Stomach (tissue), 4 donors: ENCODE results near the gene RAB13.

ENCODE experiments used
- EP300 ChIP-seq: sonication (generic); formaldehyde crosslinking; IDR thresholded peaks from one replicate; pipeline ENCODE4 v1.6.1; 2017; ENCODE audit warnings: antibody characterized with exemption
- POLR2A ChIP-seq, 4 donors: fragments of 450-650 bp; IDR thresholded peaks; one replicate each; pipeline ENCODE4 v1.6.1; 2016; ENCODE audit warnings: antibody characterized with exemption in 4 of 4, control low read depth in 2 of 4, mild to moderate bottlenecking in 1 of 4, moderate library complexity in 1 of 4
- POLR2AphosphoS5 ChIP-seq, 3 donors: sonication (generic); formaldehyde crosslinking; IDR thresholded peaks; one replicate each; pipeline ENCODE4 v1.6.1; 2016; ENCODE audit warnings: antibody characterized with exemption in 3 of 3
- TF ChIP-seq, protein P1 (sequence below), 7 experiments: fragments of 450-650 bp in 4 of 7; fragments of 200-600 bp in 3 of 7; sonication (generic) in 3 of 7; IDR thresholded peaks; one replicate each; pipeline ENCODE4 v1.5.1; 2016 to 2019; ENCODE audit warnings: antibody characterized with exemption in 7 of 7, control low read depth in 2 of 7, mild to moderate bottlenecking in 1 of 7

- TF ChIP-seq POLR2A (IDR thresholded peaks at IDR 0.05) = no peak
- TF ChIP-seq, protein P1, sequence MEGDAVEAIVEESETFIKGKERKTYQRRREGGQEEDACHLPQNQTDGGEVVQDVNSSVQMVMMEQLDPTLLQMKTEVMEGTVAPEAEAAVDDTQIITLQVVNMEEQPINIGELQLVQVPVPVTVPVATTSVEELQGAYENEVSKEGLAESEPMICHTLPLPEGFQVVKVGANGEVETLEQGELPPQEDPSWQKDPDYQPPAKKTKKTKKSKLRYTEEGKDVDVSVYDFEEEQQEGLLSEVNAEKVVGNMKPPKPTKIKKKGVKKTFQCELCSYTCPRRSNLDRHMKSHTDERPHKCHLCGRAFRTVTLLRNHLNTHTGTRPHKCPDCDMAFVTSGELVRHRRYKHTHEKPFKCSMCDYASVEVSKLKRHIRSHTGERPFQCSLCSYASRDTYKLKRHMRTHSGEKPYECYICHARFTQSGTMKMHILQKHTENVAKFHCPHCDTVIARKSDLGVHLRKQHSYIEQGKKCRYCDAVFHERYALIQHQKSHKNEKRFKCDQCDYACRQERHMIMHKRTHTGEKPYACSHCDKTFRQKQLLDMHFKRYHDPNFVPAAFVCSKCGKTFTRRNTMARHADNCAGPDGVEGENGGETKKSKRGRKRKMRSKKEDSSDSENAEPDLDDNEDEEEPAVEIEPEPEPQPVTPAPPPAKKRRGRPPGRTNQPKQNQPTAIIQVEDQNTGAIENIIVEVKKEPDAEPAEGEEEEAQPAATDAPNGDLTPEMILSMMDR (IDR thresholded peaks at IDR 0.05) = no peak
- no peak for TF ChIP-seq EP300
- no peak for TF ChIP-seq POLR2AphosphoS5 (IDR thresholded peaks at IDR 0.05)
These were observed 5.7 kb upstream of the RAB13 start for GRCh38 chr1:153991806-153992205.
